SW480 (cell line): ENCODE data around the gene MBD3.
"Not testable (repeated sequence)": the region's sequence is repeated elsewhere in the genome, so short reads cannot be mapped to it uniquely, and the experiment has no call there.

ENCODE experiments used
- DNase-seq: peaks from one replicate; pipeline ENCODE4 v3.0.0-alpha.2; 2016; ENCODE audit warnings: low spot score

Gene MBD3

DNA sequence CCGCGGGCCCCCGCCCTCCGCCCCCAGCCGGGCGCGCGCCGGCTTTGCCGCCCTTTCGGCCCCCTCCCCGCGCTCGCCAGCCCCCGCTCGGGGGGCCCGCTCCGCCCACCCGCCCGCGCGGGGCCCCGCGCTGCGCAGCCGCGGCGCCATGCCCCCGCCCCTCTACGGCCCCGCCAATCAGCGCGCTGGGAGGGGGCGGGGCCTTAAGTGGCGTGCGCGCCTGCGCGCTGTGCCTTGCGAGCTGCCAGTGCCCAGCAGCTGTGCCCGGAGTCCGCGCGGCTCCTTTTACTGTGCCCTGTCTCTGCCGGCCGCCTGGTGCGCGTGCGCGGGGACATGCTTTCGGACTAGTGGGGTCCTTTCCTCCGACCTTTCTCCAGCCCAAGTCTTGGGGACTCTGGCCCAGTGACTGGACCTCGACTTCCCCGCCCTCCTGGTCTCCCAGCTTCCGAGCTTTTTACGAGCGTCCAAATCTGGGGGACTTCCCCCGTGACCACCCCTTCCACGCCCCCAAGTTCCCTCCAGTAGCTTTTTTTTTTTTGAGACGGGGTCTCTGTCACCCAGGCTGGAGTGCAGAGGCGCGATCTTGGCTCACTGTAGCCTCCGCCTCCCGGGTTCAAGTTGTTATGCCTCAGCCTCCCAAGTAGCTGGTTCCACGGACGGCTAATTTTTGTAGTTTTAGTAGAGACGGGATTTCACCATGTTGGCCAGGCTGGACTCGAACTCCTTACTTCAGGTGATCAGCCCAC lies at the start of gene MBD3:
Gene MBD3, minus strand, starts transcription at position 111 of the 746 bp plus-strand sequence. CDS start 234 bp downstream, outside the sequence.
- DNase-seq = peak; percentile 83

DNA sequence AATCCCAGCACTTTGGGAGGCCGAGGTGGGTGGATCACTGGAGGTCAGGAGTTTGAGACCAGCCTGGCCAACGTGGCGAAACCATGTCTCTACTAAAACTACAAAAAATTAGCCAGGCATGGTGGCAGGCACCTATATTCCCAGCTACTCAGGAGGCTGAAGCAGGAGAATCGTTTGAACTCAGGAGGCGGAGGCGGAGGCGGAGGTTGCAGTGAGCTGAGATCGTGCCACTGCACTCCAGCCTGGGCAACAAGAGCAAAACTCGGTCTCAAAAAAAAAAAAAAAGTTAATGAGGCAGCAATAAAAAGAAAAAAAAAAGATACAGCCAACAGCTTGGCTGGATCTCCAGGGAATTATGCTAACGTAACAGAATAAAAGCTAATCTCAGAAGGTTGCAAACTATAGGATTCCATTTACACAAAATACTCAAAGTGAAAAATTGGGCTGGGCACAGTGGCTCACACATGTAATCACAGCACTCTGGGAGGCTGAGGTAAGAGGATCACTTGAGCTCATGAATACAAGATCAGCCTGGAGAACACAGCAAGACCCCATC lies 48.3 kb upstream of the MBD3 start:
- not testable (repeated sequence) for DNase-seq

GRCh38 chr19:1636325-1637236 lies 43.9 kb upstream of the MBD3 start:
- DNase-seq = no peak

DNA sequence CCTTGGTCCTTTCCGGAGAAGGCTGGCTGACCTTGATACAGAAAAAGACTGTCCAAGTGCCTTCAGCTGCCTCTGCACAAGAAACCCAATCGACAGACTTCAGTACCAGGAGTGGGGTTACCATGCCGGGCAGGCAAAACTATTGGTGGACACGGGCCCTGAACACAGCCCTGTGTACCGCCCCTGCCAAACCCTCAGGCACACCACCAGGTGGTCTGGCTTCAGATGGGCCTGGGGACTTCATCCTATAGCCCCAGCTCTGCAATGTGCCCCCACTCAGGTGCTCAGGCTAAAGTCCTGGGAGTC lies 42.2 kb upstream of the MBD3 start:
- DNase-seq = no peak

GRCh38 chr19:1634242-1634937 lies 41.7 kb upstream of the MBD3 start:
- no peak for DNase-seq

GRCh38 chr19:1633269-1633826 lies 40.7 kb upstream of the MBD3 start:
- no peak for DNase-seq

DNA sequence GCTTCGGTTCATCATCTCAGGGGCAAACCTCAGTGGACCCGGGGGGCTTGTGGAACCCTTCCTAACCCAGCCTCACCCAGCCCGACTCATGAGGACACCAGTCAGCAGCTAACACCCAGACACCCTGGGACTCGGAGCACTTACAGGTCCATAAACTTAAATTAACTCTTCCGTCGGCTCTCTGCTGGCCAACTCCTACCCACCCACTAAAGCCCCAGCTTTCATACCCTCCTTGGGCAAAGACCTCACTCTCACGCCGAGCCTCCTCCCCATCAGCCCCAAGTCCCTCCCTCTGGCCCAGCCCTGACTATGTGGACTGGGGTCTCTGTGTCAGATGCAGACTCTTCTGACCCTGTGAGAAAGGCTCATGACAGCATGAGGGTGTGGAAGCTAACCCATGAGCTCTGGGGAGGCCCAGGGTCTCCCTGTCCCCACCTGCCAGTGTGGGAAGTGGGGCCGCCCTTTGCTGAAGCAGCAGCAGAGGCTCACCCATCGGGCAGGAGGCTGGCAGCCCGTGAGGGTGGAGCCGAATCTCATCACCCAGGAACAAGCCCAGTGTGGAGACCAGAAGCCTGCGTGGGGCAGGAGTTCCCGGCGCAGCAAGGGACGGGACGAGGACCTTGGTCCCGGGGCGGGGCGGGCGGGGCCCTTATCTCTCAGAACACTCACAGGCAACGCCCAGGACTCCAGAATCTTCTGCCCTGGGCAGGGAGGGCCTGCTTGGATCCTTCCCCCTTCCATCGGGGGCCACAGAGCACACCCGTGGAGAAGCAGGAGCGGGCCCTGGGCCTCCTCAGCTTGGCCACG lies 40.0 kb upstream of the MBD3 start:
- no peak for DNase-seq

GRCh38 chr19:1631557-1632100 lies 39.0 kb upstream of the MBD3 start:
- no peak for DNase-seq

DNA sequence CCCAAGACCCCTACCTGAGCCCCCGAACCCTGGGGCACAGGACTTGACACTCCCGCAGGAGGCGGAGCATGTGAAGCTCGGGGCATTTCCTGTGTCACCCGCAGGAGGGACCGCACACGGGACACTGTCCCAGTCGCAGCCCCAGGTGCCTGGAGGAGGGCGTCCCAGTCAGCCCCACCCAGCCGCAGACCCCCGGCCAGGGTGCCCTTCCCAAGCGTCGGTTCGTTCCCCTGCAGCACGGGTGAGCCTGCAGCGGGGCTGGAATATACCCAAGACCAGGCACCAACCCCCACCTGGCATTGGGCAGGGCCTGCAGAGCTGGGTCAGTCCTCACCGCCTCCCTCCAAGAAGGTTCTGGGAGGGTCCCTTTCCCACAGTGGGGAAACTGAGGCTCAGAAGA lies 38.1 kb upstream of the MBD3 start:
- DNase-seq = no peak

GRCh38 chr19:1630012-1630411 lies 37.3 kb upstream of the MBD3 start:
- no peak for DNase-seq

GRCh38 chr19:1629256-1629808 lies 36.7 kb upstream of the MBD3 start:
- no peak for DNase-seq

DNA sequence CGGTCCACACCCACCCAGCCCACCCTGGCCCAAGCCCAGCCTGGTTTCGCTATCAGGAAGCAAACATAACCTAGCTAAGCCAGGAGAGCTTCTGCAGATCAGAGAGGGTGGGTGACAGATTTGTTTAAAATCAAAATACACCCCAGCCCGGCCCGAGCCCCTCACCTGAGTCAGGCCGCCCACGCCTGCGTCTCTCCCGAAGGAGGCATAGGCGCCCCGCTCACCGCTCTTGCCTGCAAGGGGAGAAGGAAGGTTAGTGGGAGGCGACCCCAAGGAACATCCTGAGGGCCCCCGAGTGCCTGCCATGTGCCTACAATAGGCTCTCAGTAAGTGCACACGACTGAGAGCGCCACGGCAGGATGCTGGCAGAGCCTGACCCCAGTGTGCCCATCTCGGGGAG lies 34.5 kb upstream of the MBD3 start:
- no peak for DNase-seq

DNA sequence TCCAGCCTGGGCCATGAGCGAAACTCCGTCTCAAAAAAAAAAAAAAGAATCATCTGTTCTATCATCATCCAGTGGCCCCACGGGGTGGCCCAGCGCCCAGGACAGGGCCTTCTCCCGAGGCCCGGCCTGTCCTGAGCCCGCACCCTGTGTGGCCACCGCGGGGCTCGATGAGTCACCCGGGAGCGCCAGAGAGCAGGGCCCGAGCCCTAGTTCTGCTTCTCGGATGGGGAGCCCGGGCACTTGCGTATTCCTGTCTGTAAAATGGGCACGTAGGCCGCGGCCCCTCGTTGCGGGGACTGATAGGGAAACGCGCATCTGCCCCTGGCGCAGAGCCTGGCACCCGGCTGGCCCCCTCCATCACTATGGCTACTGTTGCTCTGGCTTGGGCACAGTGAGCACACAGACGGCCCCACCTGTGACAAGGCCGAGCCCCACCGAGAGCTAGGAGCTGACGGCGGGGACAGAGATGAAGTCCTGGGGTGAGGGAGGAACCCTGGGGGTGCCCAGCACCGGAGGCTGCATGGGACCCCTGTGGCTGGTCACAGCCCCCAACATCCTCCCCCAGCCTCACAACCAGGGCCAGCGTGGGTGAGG lies 33.8 kb upstream of the MBD3 start:
- no peak for DNase-seq

DNA sequence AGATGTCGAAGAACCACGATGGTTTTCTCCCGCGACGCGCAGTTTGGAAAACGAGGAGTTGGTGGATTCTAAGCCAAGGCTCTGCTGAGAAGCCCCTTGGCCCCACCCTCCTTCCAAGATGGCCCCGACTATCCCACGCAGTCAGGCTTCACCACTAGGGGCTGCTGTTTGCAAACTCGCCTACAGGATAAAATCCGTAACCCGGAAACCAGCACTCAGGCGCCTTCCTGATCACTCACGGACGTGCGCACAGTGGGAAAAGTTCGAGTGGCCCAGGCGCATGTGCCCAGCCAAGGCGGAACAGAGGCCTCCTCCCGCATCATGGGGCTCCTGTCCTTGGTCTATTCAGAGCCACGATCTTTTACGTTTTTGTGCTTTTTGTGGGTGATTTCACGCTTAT lies 31.8 kb upstream of the MBD3 start:
- no peak for DNase-seq

DNA sequence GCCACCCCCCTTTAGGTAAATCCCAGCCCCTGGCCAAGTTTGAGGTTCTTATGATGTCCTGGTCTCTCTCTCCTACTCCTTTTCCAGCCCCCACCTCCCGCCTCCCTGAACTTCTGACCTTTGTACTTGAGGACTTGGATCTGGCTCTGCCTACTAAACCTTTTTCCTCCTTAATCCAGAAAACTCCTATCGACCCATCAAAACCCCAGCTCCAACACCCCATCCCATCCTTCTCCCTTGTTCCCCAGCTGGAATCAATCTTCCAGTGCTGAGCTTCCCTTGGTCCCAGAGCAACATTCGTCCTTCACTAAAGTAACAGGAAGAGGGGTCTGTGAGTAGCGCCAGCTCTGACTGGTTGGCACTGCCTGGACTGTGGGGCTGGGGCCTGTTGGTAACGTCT lies 29.9 kb upstream of the MBD3 start:
- no peak for DNase-seq

- DNase-seq = no peak
Measured at GRCh38 chr19:1622007-1622406, 29.3 kb upstream of the MBD3 start.

GRCh38 chr19:1621574-1621973 lies 28.9 kb upstream of the MBD3 start:
- DNase-seq = no peak

DNA sequence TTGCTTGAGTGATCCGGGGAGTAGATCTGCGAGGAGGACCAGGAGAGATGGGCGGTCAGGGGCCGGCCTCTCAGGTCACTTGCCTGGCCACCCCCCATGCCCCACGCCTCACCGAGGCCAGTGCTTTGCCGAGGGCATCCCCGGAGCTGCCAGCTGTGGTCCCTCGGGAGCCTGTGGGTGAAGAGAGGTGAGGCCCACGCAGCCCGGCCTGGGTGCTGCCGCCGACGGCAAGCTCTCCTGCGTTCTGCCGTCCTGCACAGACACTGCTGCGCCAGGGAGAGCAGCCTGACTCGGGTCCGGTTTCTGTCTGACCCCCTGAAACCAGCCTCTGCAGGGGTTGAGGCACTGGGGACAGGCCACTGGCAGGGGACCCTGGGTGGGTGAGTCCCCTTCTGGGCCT lies 28.4 kb upstream of the MBD3 start:
- no peak for DNase-seq

DNA sequence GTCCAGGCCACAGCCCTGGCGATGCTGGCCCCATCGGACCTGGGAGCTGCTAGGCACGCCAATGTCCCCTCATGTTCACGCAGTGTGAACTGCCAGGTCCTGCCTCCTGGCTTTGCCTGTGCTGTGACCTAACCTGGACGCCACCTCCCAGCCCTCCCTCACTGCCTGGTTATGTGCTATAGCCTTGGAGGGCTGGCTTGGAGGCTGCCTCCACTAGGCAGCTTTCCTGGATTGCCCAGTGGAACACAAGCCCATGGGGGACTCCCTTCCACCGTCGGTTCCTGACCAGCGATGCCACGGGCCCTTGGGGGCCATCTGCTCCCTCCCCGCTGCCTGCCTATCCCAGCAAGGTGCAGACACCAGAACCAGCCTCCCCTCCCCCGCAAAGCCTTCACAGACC lies 27.8 kb upstream of the MBD3 start:
- no peak for DNase-seq

DNA sequence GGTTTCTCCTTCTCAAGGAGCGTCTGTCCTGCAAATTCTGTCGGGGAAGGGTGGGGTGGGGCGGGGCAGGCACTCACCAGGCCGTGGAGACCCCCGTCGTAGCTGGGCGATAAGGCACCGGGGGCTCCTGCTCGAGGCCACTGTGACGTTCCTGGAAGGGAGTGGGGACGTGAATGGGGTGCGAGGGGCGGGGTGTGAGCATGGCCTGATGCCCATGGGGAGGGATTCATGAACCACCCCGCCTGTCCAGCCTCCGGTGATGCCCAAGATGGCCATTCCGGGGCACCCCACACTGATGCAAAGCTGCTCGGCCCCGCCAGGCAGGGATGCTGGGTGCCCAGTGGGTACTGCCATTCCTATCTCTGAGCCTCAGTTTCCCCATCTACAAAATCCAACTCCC lies 27.0 kb upstream of the MBD3 start:
- no peak for DNase-seq

GRCh38 chr19:1619094-1619439 lies 26.4 kb upstream of the MBD3 start:
- no peak for DNase-seq
